SK-N-SH (cell line): ENCODE results near the gene EVX1. TPM values are rescaled to one million over a fixed set of nuclear protein-coding genes. Genes with fewer than 3 reads are reported as not detected.

Experiments used
- CTCF ChIA-PET: fragments of 300-600, 350-600 bp; formaldehyde crosslinking; extraction: SDS; loops from one replicate; lab custom pipeline; 2021; lab: Yijun Ruan, JAX
- POLR2A ChIA-PET: fragments of 350-600 bp; sonication (Branson Sonifier 250); formaldehyde crosslinking; extraction: SDS; loops from one replicate; lab custom pipeline; 2020; ENCODE audit warnings: antibody characterized with exemption, inconsistent platforms; lab: Yijun Ruan, JAX
- DNase-seq: peaks from one replicate; pipeline ENCODE4 v3.0.0; 2012
- H2AFZ ChIP-seq: fragments of 200-600 bp; sonication (generic); 2 replicates; pipeline ENCODE4 v1.8.1; 2016; ENCODE audit warnings: antibody characterized with exemption, mild to moderate bottlenecking, low read depth
- H3F3A ChIP-seq: fragments of 200-600 bp; sonication (generic); replicated peaks from 2 replicates; pipeline ENCODE3; 2016; ENCODE audit warnings: antibody characterized with exemption, mild to moderate bottlenecking; ENCODE audit not compliant: insufficient read depth
- H3K27ac ChIP-seq, 2 experiments: fragments of 200-500 bp in 1 of 2; fragments of 200-600 bp in 1 of 2; sonication (Bioruptor generic) in 1 of 2; sonication (generic), shearing (Covaris generic) in 1 of 2; 2 replicates each; pipeline versions ENCODE4 v1.5.1 to v1.6.1; 2014 to 2016; ENCODE audit warnings: low read depth in 2 of 2, inconsistent platforms in 1 of 2, low read length in 1 of 2, mild to moderate bottlenecking in 1 of 2, mixed read lengths in 1 of 2
- H3K27me3 ChIP-seq: fragments of 200-600 bp; sonication (generic), shearing (Covaris generic); 2 replicates; pipeline ENCODE4 v1.6.1; 2016; ENCODE audit warnings: mixed run types; ENCODE audit not compliant: insufficient read depth
- H3K36me3 ChIP-seq, 2 experiments: fragments of 200-500 bp in 1 of 2; fragments of 200-600 bp in 1 of 2; sonication (Bioruptor generic) in 1 of 2; sonication (generic) in 1 of 2; replicated peaks in 1 of 2; 2 replicates each; pipeline versions ENCODE3 to v1.5.1; 2014 to 2016; ENCODE audit warnings: low read length in 1 of 2, mild to moderate bottlenecking in 1 of 2; ENCODE audit not compliant: insufficient read depth in 2 of 2, control insufficient read depth in 1 of 2
- H3K4me1 ChIP-seq, 2 experiments: fragments of 200-500 bp in 1 of 2; fragments of 200-600 bp in 1 of 2; sonication (Bioruptor generic) in 1 of 2; sonication (generic), shearing (Covaris generic) in 1 of 2; 2 replicates each; pipeline versions ENCODE4 v1.5.1 to v1.6.1; 2014 to 2016; ENCODE audit warnings: low read depth in 1 of 2, low read length in 1 of 2, mixed run types in 1 of 2; ENCODE audit not compliant: insufficient read depth in 2 of 2, control insufficient read depth in 1 of 2
- H3K4me2 ChIP-seq: fragments of 200-600 bp; sonication (generic), shearing (Covaris generic); 2 replicates; pipeline ENCODE4 v1.6.1; 2017; ENCODE audit warnings: mixed run types
- H3K4me3 ChIP-seq, 2 experiments: fragments of 200-500 bp in 1 of 2; fragments of 200-600 bp in 1 of 2; sonication (Bioruptor generic) in 1 of 2; sonication (generic), shearing (Covaris generic) in 1 of 2; 2 replicates each; pipeline versions ENCODE4 v1.5.1 to v1.8.1; 2014 to 2016; ENCODE audit warnings: low read depth in 2 of 2, inconsistent platforms in 1 of 2, low read length in 1 of 2, mild to moderate bottlenecking in 1 of 2, mixed read lengths in 1 of 2, moderate library complexity in 1 of 2
- H3K79me2 ChIP-seq: fragments of 200-600 bp; sonication (generic); 2 replicates; pipeline ENCODE4 v1.8.1; 2017; ENCODE audit warnings: mild to moderate bottlenecking; ENCODE audit not compliant: insufficient read depth
- H3K9ac ChIP-seq: fragments of 200-600 bp; sonication (generic); 2 replicates; pipeline ENCODE4 v1.6.1; 2017; ENCODE audit warnings: mixed run types
- H3K9me2 ChIP-seq: fragments of 200-600 bp; sonication (generic); 2 replicates; pipeline ENCODE4 v1.6.1; 2017; ENCODE audit warnings: mixed run types
- H3K9me3 ChIP-seq: fragments of 200-600 bp; sonication (generic); 2 replicates; pipeline ENCODE4 v1.6.1; 2017; ENCODE audit warnings: mixed run types, mild to moderate bottlenecking, moderate library complexity
- H4K20me1 ChIP-seq: fragments of 200-600 bp; sonication (generic); 2 replicates; pipeline ENCODE4 v1.6.1; 2017; ENCODE audit warnings: mild to moderate bottlenecking, mixed run types; ENCODE audit not compliant: insufficient read depth
- CHD2 ChIP-seq: fragments of 150-350 bp; IDR thresholded peaks from 2 replicates; pipeline ENCODE4 v1.6.1; 2018; ENCODE audit warnings: low read length; ENCODE audit not compliant: partially characterized antibody
- CTCF ChIP-seq: fragments of 200-600 bp; sonication (generic); IDR thresholded peaks from 2 replicates; pipeline ENCODE4 v1.6.1; 2017; ENCODE audit warnings: antibody characterized with exemption, mild to moderate bottlenecking, moderate library complexity
- GABPA ChIP-seq: IDR thresholded peaks from 2 replicates; pipeline ENCODE4 v1.4.0; 2012; ENCODE audit warnings: low read depth, mild to moderate bottlenecking
- GATA2 ChIP-seq: sonication (generic); formaldehyde crosslinking; IDR thresholded peaks from 2 replicates; pipeline ENCODE4 v1.5.0; 2020; ENCODE audit warnings: mild to moderate bottlenecking, missing genetic modification reagents
- IRF3 ChIP-seq: fragments of 150-350 bp; IDR thresholded peaks from 2 replicates; pipeline ENCODE4 v1.6.1; 2016; ENCODE audit warnings: mild to moderate bottlenecking, low read depth, low read length
- JUND ChIP-seq: IDR thresholded peaks from 2 replicates; pipeline ENCODE4 v1.4.0; 2012
- MAX ChIP-seq: IDR thresholded peaks from 2 replicates; pipeline ENCODE4 v1.4.0; 2012; ENCODE audit warnings: low read depth
- RAD21 ChIP-seq: IDR thresholded peaks from 2 replicates; pipeline ENCODE4 v1.6.1; 2012; ENCODE audit warnings: mild to moderate bottlenecking, low read length
- RCOR1 ChIP-seq: fragments of 150-350 bp; IDR thresholded peaks from 2 replicates; pipeline ENCODE4 v1.6.1; 2017; ENCODE audit warnings: antibody characterized with exemption, low read length
- REST ChIP-seq: IDR thresholded peaks from 2 replicates; pipeline ENCODE4 v1.6.1; 2012; ENCODE audit warnings: mild to moderate bottlenecking, low read depth, low read length, moderate library complexity
- TAF1 ChIP-seq: IDR thresholded peaks from 2 replicates; pipeline ENCODE4 v1.6.1; 2012; ENCODE audit warnings: low read depth, mild to moderate bottlenecking, low read length, moderate library complexity, borderline replicate concordance
- TCF12 ChIP-seq: IDR thresholded peaks from 2 replicates; pipeline ENCODE4 v1.4.0; 2012
- ZBTB33 ChIP-seq: IDR thresholded peaks from 2 replicates; pipeline ENCODE4 v1.4.0; 2012; ENCODE audit warnings: low read depth, borderline replicate concordance
- WGBS: methylation state at CpG from one replicate; pipeline ENCODE4 v1.1.6; 2017; ENCODE audit warnings: low lambda C conversion rate; 5-methylcytosine and 5-hydroxymethylcytosine counted together
- polyA plus RNA-seq, 3 experiments: library from polyadenylated mRNA; depleted of rRNA; stranded (reverse); fragments of >200 nt; gene quantifications; 2 replicates each; pipeline ENCODE4 v1.2.3, GENCODE V29; 2012

The EVX1 gene
- polyA plus RNA-seq, 1 of the 3 experiments (the other 2 are of a cell fraction) = not detected

GRCh38 chr7:27200761-27201579, 41.6 kb upstream of the EVX1 start:
- CTCF ChIA-PET = interaction anchor here (0.9 to 5.2 kb wide), 10 partner anchors 9 to 878 kb away, joined by 3 to 44 read pairs (median 4); no protein-coding TSS in a partner anchor
- Histone ChIP-seq H3K9me3 (no peaks in the 10 kb centered on the region), H3K27me3 (peaks cover 84% of the 10 kb centered on the region), H3K79me2 (no peaks in the 10 kb centered on the region), H3K9me2 (no peaks in the 10 kb centered on the region), H3K9ac (no peak overlapping the region), H3K36me3 (no peaks in the 10 kb centered on the region), H3K4me2 (peak overlapping the region; percentile 51), H3K27ac (no peak overlapping the region), H3K4me3 (peak overlapping the region in 1 of 2 experiments; percentile 7; a peak in 1 of 4 replicates), H2AFZ (no peak overlapping the region), H4K20me1 (peaks cover 6% of the 10 kb centered on the region; the same call in 1 of the 2 replicates), H3K4me1 (peaks cover 0 to 7% of the 10 kb centered on the region in 2 experiments; a peak in 1 of 4 replicates), H3F3A (peaks cover 5% of the 10 kb centered on the region)
- no peak for DNase-seq
- TF ChIP-seq RCOR1 (no peak), GATA2 (CRISPR knock-in tag) (no peak), ZBTB33 (no peak), CHD2 (no peak), IRF3 (no peak), GABPA (no peak), TAF1 (no peak)
- 13% methylated on average over 14 of the region's 14 CpGs for WGBS
- POLR2A ChIA-PET = no interaction called here

- Histone ChIP-seq H3K36me3 (no peaks in the 10 kb centered on the region), H3K4me3 (peak overlapping the region in 1 of 2 experiments; percentile 7; a peak in 1 of 4 replicates), H3K27me3 (peaks cover 89% of the 10 kb centered on the region), H3K79me2 (no peaks in the 10 kb centered on the region), H2AFZ (no peak overlapping the region), H3K9me3 (no peaks in the 10 kb centered on the region), H3K4me2 (peak overlapping the region; percentile 51), H3F3A (peaks cover 3% of the 10 kb centered on the region), H3K4me1 (peaks cover 0 to 7% of the 10 kb centered on the region in 2 experiments; a peak in 1 of 4 replicates), H3K9ac (no peak overlapping the region), H3K9me2 (no peaks in the 10 kb centered on the region), H4K20me1 (peaks cover 6% of the 10 kb centered on the region; the same call in 1 of the 2 replicates), H3K27ac (no peak overlapping the region)
- 13% methylated on average over 4 of the region's 4 CpGs for WGBS
- ChIA-PET CTCF (interaction anchor here (0.9 to 5.2 kb wide), 8 partner anchors 8 to 860 kb away, joined by 3 to 44 read pairs (median 4); no protein-coding TSS in a partner anchor), POLR2A (no interaction called here)
- no peak for DNase-seq
- TF ChIP-seq RAD21 (no peak), GATA2 (CRISPR knock-in tag) (no peak), JUND (no peak), MAX (no peak), ZBTB33 (no peak), REST (no peak), TCF12 (no peak), CTCF (no peak)
Observed at GRCh38 chr7:27201580-27202017, 41.0 kb upstream of the EVX1 start.
